ENCODE results near the gene ADGRE3. TPM values are rescaled to one million over a fixed set of nuclear protein-coding genes. Genes with fewer than 3 reads are reported as not detected.

Gene ADGRE3
- total RNA-seq, 1 donor from 2014 or later = not detected

DNA sequence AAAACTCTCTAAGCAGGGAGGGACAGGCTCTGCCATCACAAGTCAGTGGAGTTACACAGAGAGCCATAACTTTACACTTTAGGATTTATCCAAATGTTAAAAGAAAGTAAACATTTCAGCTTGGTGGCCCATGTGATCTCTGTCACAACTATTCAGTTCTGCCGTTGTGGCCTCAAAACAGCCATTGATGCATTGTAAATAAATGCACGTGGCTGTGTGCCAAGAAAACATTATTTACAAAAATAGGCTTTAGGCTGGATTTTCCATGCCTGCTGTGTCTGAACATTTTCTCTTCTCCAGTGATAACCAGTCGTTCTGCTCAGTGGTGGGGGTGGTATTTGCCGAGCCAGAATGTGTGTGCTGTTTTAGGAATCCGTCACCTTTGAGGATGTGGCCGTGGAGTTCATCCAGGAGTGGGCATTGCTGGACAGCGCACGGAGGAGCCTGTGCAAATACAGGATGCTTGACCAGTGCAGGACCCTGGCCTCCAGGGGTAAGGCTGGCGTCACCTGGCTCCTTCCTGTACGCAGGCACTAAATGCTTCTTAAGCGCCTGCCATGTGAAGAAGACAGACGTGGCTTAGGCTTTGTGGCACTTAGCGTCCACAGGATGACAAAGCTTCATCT is 20.1 kb upstream of the ADGRE3 start:
- peaks cover 5% of the 10 kb centered on the region for H3K4me1 Mint-ChIP-seq (ENCODE audit: low read depth)
- H3K27me3 Mint-ChIP-seq = no peaks in the 10 kb centered on the region
- no peak overlapping the region for H3K4me3 Mint-ChIP-seq (ENCODE audit: low read depth)
- TF ChIP-seq, protein P1, sequence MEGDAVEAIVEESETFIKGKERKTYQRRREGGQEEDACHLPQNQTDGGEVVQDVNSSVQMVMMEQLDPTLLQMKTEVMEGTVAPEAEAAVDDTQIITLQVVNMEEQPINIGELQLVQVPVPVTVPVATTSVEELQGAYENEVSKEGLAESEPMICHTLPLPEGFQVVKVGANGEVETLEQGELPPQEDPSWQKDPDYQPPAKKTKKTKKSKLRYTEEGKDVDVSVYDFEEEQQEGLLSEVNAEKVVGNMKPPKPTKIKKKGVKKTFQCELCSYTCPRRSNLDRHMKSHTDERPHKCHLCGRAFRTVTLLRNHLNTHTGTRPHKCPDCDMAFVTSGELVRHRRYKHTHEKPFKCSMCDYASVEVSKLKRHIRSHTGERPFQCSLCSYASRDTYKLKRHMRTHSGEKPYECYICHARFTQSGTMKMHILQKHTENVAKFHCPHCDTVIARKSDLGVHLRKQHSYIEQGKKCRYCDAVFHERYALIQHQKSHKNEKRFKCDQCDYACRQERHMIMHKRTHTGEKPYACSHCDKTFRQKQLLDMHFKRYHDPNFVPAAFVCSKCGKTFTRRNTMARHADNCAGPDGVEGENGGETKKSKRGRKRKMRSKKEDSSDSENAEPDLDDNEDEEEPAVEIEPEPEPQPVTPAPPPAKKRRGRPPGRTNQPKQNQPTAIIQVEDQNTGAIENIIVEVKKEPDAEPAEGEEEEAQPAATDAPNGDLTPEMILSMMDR (IDR thresholded peaks at IDR 0.05; ENCODE audit: unreplicated experiment) = no peak
- H3K36me3 Mint-ChIP-seq (ENCODE audit: insufficient read depth) = peaks cover 13% of the 10 kb centered on the region
- no peaks in the 10 kb centered on the region for H3K9me3 Mint-ChIP-seq (ENCODE audit: low read depth)
- no peak for DNase-seq (ENCODE audit: low spot score, unreplicated experiment)
- no peak overlapping the region for H3K27ac Mint-ChIP-seq

DNA sequence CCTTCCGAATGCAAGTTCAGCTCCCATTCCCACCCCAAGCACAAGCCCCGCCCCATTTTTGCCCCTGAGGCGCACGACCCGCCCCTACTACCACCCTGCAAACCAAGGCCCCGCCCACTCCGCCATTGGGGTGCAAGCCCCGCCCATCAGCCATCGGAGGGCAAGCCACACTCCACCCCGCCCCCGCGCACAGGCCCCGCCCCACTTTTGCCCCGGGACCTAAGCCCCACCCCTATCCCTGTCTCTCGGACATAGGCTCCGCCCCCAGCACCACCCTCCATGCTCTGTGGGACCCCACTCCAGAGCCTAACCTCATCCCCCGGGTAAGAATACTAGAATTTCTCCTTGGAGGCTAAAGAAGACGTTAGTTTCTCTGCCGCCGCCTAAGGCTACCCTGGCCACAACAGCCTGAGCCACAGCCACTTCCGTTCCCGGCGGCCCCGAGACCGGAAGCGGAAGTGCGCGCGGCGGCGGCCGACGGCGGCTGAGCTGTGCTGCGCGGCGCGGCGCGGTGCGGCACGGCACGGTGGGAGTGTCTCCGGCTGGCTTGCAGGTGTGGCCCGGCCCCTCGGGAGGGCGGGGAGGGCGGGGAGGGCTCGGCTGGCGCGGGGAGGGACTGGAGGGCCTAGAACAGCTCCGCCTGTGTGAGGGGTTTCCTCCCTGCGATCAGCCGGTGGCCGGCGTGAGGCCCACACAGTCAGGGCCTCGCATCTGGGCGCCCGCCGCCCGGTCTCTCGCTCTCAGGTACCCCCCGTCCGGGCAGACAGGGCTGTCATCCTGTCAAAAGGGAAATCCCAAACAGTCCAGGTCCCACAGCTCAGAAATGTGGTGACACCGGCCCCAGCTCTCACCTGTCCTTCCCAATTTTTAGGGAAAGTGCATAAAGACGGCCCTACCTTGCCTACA is 15.2 kb upstream of the ADGRE3 start, which contains the start of gene ZNF333:
ZNF333 (plus strand) TSS at position 451 of the 906 bp plus-strand sequence. CDS start 3,444 bp downstream, outside the sequence.
- Mint-ChIP-seq H3K9me3 (ENCODE audit: low read depth) (no peaks in the 10 kb centered on the region), H3K4me1 (ENCODE audit: low read depth) (peaks cover 5% of the 10 kb centered on the region), H3K27ac (peak within 1 kb of the TSS; percentile 99), H3K4me3 (ENCODE audit: low read depth) (peak within 1 kb of the TSS; percentile 95), H3K36me3 (ENCODE audit: insufficient read depth) (no peaks in the 10 kb centered on the region), H3K27me3 (peaks cover 22% of the 10 kb centered on the region)
- DNase-seq (ENCODE audit: low spot score, unreplicated experiment) = peak; percentile 97
- TF ChIP-seq, protein P1 (IDR thresholded peaks at IDR 0.05; ENCODE audit: unreplicated experiment) = no peak

- Mint-ChIP-seq H3K36me3 (ENCODE audit: insufficient read depth) (no peaks in the 10 kb centered on the region), H3K4me3 (ENCODE audit: low read depth) (no peak overlapping the region), H3K27me3 (peaks cover 34% of the 10 kb centered on the region), H3K4me1 (ENCODE audit: low read depth) (peaks cover 5% of the 10 kb centered on the region), H3K27ac (no peak overlapping the region), H3K9me3 (ENCODE audit: low read depth) (no peaks in the 10 kb centered on the region)
- TF ChIP-seq, protein P1 (IDR thresholded peaks at IDR 0.05; ENCODE audit: unreplicated experiment) = peak; percentile 24
- DNase-seq (ENCODE audit: low spot score, unreplicated experiment) = no peak
Measured at GRCh38 chr19:14686411-14686810, 11.8 kb upstream of the ADGRE3 start.

- no peak overlapping the region for H3K4me3 Mint-ChIP-seq (ENCODE audit: low read depth)
- no peak overlapping the region for H3K27ac Mint-ChIP-seq
- TF ChIP-seq, protein P1 (IDR thresholded peaks at IDR 0.05; ENCODE audit: unreplicated experiment) = no peak
- DNase-seq (ENCODE audit: low spot score, unreplicated experiment) = no peak
- H3K27me3 Mint-ChIP-seq = peaks cover 34% of the 10 kb centered on the region
- no peaks in the 10 kb centered on the region for H3K9me3 Mint-ChIP-seq (ENCODE audit: low read depth)
- no peaks in the 10 kb centered on the region for H3K36me3 Mint-ChIP-seq (ENCODE audit: insufficient read depth)
- no peaks in the 10 kb centered on the region for H3K4me1 Mint-ChIP-seq (ENCODE audit: low read depth)
Measured at GRCh38 chr19:14683439-14683838, 8.8 kb upstream of the ADGRE3 start.

- Mint-ChIP-seq H3K4me1 (ENCODE audit: low read depth) (no peaks in the 10 kb centered on the region), H3K27ac (no peak overlapping the region), H3K4me3 (ENCODE audit: low read depth) (no peak overlapping the region), H3K36me3 (ENCODE audit: insufficient read depth) (no peaks in the 10 kb centered on the region), H3K27me3 (peaks cover 30% of the 10 kb centered on the region), H3K9me3 (ENCODE audit: low read depth) (no peaks in the 10 kb centered on the region)
- TF ChIP-seq, protein P1 (IDR thresholded peaks at IDR 0.05; ENCODE audit: unreplicated experiment) = no peak
- DNase-seq (ENCODE audit: low spot score, unreplicated experiment) = no peak
Measured at GRCh38 chr19:14682084-14682483, 7.4 kb upstream of the ADGRE3 start.
